ENCODE data around the gene STAB1.
A peak's percentile ranks its signal among the peaks of the same experiment; 100 is the strongest.

The STAB1 gene, protein sequence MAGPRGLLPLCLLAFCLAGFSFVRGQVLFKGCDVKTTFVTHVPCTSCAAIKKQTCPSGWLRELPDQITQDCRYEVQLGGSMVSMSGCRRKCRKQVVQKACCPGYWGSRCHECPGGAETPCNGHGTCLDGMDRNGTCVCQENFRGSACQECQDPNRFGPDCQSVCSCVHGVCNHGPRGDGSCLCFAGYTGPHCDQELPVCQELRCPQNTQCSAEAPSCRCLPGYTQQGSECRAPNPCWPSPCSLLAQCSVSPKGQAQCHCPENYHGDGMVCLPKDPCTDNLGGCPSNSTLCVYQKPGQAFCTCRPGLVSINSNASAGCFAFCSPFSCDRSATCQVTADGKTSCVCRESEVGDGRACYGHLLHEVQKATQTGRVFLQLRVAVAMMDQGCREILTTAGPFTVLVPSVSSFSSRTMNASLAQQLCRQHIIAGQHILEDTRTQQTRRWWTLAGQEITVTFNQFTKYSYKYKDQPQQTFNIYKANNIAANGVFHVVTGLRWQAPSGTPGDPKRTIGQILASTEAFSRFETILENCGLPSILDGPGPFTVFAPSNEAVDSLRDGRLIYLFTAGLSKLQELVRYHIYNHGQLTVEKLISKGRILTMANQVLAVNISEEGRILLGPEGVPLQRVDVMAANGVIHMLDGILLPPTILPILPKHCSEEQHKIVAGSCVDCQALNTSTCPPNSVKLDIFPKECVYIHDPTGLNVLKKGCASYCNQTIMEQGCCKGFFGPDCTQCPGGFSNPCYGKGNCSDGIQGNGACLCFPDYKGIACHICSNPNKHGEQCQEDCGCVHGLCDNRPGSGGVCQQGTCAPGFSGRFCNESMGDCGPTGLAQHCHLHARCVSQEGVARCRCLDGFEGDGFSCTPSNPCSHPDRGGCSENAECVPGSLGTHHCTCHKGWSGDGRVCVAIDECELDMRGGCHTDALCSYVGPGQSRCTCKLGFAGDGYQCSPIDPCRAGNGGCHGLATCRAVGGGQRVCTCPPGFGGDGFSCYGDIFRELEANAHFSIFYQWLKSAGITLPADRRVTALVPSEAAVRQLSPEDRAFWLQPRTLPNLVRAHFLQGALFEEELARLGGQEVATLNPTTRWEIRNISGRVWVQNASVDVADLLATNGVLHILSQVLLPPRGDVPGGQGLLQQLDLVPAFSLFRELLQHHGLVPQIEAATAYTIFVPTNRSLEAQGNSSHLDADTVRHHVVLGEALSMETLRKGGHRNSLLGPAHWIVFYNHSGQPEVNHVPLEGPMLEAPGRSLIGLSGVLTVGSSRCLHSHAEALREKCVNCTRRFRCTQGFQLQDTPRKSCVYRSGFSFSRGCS (N-terminal part only)
- total RNA-seq = 0.14 to 0.48 reads per million in 2 donors

- no peak for DNase-seq
These were observed at the start of gene STAB1 for GRCh38 chr3:52494886-52495495. TSS of gene STAB1 (plus strand) at chr3:52495338. CDS start at chr3:52495414, 76 bp downstream.

- DNase-seq = no peak
These were observed 49.1 kb upstream of the STAB1 start for GRCh38 chr3:52446042-52446441.

GRCh38 chr3:52446631-52447511 lies 48.3 kb upstream of the STAB1 start:
- DNase-seq = peak; percentile 65

DNA sequence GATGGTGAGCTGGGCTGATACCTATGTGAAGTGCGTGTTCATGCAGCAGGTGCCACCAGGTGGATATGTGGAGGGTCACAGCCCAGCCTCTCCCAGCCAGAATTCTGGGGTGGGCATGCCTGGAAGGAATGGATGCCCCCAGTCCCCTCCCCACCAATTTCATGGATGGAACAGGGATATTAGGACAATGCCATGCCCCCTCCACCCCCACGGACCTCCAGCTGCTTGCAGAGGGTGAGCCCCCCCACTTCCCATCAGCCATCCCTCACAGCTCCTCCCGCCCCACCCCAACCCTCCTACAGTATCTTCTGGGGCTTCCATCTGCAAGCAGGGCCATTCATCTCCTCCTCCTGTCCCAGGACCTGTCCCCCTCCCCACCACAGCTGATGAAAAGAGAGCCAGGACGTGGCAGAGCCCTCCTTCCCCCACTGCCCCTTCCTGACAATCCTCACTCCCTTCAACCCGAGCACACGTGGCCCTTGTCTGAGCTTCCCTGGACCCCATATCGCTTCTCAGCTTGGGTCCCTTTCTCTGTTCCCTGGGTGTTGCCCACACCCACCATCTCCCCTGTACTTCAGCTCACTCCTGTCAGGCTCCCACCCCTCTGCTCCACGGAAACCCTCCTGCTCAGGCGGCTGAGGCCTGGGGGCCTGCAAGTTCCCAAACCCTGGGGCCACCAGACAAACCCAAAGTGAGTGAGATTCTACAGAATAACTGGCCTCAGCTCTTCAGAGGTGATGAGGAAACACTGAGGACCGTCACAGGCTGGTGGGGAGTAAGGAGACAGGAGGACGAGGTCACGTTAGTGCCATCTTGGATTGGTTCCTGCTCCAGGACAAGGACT lies 47.4 kb upstream of the STAB1 start:
- DNase-seq = no peak

DNA sequence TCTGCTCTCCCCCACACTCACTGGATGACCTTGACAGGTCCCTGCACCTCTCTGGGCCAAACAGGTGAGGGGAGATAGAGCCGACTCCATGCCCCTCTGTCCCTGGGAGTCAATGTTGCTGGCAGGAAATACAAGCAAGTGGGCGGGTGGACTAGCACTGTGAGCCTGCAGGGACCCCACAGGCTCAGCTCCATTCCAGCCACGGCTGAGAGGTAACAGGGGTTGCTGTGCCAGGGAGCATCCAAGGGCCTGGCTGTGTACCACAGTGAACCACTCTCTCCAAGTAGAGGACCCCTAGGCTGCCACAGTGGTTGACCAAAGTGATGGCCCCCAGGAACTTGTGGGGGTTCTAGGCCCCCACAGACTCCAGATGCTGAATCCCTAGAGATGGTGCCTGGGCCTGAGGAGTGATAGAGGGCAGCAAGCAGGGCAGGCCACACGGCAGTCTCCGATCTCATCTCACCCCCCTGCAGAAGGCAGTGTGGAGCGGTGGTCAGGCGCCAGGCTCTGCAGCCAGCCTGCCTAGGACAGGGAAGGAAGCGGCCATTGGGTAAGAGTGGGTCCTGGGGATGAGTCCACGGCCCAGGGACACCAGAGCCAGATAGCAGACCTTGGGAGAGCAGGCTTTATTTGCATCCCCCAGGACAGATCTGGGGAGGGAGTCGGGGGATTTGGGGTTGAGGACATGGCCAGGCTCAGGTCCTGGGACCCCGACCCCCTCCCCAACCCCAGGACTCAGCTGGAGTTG lies 44.5 kb upstream of the STAB1 start:
- no peak for DNase-seq

DNA sequence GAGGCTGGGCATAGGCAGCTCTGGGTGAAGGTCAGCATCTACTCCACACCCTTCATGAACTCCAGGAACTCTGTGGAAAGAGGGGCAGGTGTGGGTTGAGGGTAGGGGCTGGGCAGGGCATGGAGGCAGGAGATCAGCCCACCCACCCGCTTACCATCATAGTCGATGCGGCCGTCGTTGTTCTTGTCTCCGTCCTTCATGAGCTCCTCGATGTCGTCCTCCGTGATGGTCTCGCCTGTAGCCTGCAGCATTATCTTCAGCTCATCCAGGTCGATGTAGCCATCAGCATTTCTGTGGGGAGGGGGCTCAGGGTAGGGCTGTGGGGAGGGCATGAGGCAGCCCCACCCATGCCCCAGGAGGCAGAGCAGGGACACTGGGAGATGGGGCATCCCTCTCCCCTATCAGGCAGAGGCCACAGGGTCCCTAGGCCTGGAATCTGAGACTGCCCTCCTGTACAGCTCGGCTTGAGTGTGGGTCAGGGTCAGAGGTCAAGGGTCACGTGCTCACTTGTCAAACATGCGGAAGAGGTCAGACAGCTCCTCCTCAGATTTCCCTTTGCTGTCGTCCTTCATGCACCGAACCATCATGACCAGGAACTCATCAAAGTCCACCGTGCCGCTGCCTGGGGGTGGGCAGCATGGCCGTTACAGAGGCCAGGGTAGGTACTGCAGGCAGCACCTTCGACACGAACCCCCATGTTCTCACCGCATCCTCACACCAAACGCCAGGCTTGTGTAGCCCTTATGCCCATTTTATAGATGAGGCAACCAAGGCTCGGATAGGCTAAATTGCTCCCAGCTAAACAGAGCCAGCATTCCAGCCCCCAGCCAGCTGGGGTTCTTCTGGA lies 43.7 kb upstream of the STAB1 start:
- DNase-seq = no peak

- no peak for DNase-seq
These were observed 43.0 kb upstream of the STAB1 start for GRCh38 chr3:52452126-52452525.

DNA sequence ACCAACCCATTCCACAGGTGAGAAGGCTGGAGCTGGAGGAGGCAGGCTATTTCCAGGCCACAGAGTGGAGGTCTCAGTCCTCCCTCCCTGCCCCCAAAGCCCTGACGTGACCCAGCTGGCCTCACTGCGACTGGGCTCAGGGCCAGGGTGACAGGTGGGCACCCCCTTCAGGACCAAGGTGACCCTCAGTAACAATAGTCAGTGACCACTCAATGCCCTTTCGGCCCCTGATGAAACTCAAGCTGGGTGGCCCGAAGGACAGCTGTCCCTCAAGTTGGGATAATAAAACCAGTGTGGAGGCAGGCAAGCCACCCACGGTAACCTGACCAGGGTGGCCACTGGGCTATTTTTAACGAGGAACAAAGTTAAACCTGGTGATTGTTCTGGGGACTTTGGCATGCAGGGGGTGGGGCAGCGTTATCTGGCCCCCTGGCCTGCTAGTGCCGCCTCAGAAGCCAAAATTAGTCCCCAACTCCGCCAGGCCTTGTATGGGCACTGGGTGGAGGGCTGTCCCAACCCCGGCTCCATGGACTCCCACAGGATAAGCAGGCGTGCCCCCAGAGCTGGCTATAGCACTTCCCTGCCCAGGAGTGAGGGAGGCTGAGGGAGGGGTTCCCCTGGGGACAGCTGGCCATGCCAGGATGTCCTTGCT lies 42.4 kb upstream of the STAB1 start:
- DNase-seq = no peak

GRCh38 chr3:52453496-52454249 lies 41.5 kb upstream of the STAB1 start, which contains the start of gene TNNC1:
TSS of gene TNNC1 (minus strand) at chr3:52454041. CDS start at chr3:52454015, 26 bp downstream.
- no peak for DNase-seq

DNA sequence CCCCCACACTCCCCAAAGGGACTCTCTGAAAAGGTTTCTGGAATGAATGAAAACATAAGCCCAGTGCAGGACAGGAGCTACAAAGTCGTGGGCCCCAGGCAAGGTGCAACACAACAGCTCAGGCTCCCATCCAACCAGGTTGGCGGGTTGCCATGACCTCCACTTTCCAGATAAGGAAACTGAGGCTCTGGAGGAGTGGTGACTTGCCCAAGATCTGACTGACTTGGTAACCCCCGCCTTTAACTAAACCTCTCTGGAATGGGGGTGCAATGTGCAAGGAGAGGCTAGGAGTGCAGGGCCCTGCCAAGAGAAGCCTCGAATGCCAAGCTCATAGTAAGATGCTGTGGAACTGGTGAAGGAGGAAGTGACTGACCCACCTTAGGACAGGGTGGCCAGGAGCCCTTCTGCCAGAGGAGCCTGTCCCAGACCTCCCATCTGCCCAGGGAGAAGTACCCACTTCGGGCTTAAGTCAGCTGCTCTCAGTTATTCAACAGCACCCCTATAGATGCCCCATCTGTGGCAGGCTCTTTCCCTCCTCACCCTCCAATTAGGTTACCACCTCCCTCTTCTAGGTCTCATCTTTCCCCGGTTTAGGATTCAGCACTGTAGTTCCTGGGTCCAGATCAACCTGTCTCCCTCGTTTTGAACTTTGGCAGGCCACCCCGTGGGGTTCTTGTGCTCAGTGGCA lies 40.7 kb upstream of the STAB1 start:
- no peak for DNase-seq

DNA sequence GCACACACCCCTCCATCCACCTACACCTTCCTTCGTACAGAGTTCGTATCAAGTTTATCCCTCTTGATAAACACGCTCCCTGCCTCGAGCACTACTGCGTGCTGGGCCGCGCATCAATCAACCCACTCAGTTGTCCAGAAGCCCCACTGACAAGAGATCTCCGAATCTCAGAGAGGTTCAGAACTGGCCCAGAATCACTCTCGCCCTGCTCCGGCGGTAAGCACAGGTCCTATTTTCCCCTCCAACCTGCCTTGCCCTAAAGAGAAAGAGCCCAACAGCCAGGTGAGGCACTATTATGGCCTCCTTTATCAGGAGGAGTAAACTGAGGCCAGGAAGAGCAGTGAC lies 40.2 kb upstream of the STAB1 start:
- no peak for DNase-seq

DNA sequence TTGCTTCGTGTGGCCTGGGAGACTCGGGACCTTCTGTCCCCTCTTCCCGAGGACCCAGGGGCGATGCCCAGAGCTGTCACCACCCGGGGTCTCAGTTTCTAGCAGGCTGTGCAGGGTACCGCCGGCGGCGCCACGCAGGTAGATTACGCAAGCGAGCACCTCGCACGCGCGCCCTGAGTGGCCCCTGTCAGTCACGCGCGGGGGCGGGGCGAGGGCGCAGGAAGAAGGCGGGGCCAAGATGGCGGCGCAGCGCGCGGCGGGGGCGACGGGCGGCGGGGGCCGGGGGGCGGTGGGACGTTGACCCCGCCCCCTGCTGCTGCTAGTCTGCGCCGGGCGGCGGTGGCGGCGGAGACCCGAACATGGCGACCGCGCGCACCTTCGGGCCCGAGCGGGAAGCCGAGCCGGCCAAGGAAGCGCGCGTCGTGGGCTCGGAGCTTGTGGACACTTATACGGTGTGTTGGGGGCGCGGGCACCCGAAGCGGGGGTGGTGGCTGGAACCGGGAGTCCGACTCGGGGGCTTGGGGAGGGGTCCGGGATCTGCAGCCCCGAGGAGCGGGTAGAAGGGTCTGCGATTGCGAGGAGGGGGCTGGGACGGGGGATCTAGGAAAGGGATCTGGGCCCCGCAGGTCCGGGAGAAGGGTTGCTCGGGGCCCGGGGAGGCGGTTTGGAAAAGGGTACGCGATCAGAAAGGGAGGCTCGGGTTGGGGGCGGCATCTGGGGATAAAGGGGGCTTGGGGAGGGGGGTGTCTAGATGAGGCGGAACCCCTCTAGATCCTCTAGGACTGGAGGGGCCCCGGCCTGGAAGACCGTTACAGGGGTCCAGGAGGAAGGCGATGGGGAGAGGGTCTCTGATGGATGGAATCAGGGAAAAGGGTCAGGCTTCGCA lies 39.6 kb upstream of the STAB1 start, which contains the start of gene NISCH:
Gene NISCH, plus strand, starts transcription at position 322 of the 886 bp plus-strand sequence. Its CDS starts 38 bp downstream, at position 360.
- DNase-seq = peak; percentile 98

DNA sequence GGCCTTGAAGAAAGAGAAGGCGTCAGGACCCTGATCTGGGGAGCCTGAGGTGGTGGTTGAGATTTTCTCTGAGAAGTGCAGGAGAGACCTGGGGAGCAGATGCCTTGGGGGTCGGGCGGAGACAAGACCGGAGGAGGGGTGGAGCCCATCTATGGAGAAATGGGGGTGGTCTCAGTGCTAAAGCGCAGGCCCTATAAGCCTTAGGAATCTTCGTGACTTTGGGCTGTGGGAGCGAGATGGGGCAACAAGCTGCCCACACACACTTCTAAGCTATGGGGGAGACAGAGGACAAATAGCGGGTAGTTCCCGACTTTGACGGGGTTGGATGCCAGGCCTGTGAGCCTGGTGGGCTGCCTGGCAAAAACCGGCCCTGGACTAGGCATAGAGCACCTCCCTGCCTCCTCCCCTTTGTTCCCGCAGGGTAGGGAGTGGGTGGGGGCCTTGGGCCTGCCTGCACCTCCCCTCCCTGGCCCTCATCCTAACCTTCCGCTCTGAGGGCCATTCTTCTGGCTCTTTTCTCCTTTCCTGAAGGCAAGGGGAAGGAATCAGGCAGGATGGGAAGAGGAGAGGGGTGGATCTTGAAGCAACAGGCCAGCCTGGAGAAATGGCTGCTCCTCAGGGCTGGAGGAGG lies 38.9 kb upstream of the STAB1 start:
- no peak for DNase-seq

DNA sequence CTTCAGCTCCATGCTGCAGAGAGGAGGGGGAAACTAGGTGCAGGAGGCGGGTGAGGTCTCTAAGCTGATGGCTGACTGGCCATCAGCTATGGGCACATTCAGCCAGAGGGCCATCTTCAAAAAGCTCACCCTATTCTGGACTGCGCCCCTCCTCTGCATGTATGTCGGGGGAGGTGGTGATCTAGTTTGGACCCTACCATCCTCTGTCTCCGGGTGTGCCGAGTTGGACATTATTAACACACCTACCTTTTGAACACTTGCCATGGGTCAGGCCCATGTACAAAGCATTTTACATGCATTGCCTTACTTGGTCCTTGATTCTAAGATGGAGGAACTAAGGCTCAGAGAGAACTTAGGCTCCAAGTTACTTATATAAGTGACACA lies 38.3 kb upstream of the STAB1 start:
- no peak for DNase-seq
